ENCODE results near the gene SMIM7.

The SMIM7 gene

DNA sequence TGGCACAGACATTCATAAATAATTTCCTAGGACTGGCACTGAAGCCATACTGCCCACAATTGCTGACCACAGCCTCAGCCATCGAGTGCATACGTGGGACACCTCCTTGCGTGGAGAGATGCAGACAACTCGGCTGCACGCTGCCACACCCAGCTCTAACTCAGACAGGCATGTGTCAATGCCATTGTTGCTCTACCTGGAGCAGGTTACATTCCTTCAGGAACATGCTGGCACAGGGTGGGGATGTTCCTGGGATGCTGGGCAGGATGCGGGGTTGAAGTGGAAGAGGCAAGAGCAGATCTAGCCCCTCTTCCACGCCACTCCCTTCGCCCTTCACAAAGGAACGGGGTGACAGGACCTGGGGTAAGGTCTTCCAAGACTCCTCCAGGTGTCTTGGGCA is 63.5 kb downstream of the SMIM7 start:
- no peak for DNase-seq

All from anterior cingulate cortex (tissue), 58 donors.